KOPT-K1 (cell line): ENCODE results near the gene TRIM45.

Experiments used
- H3K27ac ChIP-seq: fragments of 200-600 bp; sonication (generic); 2 replicates; pipeline ENCODE4 v1.5.1; 2016; ENCODE audit warnings: antibody characterized with exemption, mild to moderate bottlenecking, low read depth, low read length; ENCODE audit not compliant: poor library complexity, severe bottlenecking
- H3K36me3 ChIP-seq: fragments of 200-600 bp; sonication (generic); 2 replicates; pipeline ENCODE4 v1.5.1; 2017; ENCODE audit warnings: antibody characterized with exemption, mild to moderate bottlenecking, low read length, moderate library complexity; ENCODE audit not compliant: insufficient read depth
- H3K9me3 ChIP-seq: fragments of 200-600 bp; sonication (generic); 2 replicates; pipeline ENCODE4 v1.5.1; 2017; ENCODE audit warnings: antibody characterized with exemption, low read length, mild to moderate bottlenecking; ENCODE audit not compliant: insufficient read depth, poor library complexity, severe bottlenecking

The TRIM45 gene

GRCh38 chr1:117066367-117066766 lies 55.2 kb downstream of the TRIM45 start:
- H3K9me3 ChIP-seq: no peaks in the 10 kb centered on the region
- no peak overlapping the region for H3K27ac ChIP-seq
- H3K36me3 ChIP-seq: peaks cover 98% of the 10 kb centered on the region

GRCh38 chr1:117061986-117062415 lies 59.5 kb downstream of the TRIM45 start:
- Histone ChIP-seq H3K9me3 (no peaks in the 10 kb centered on the region), H3K36me3 (peaks cover 58% of the 10 kb centered on the region)

More at GRCh38 chr1:117061986-117062415, 59.5 kb downstream of the TRIM45 start:
- no peak overlapping the region for H3K27ac ChIP-seq
